Measurements from ENCODE around the gene PTPRA. TPM values are rescaled to one million over a fixed set of nuclear protein-coding genes. Genes with fewer than 3 reads are reported as not detected.

PTPRA gene
- total RNA-seq, 1 donor = 45.0 TPM

Other genes starting within 250 kb of the PTPRA start
- 183 TPM for gene NOP56, start 220.8 kb upstream of the PTPRA start, total RNA-seq
- 130 TPM for gene IDH3B, start 209.3 kb upstream of the PTPRA start, total RNA-seq
- gene EBF4, start 180.7 kb upstream of the PTPRA start, total RNA-seq = 6.2 TPM
- gene CPXM1, start 72.9 kb upstream of the PTPRA start, total RNA-seq = 150 TPM
- not detected for gene C20orf141, start 58.5 kb upstream of the PTPRA start, total RNA-seq
- gene TMEM239, start 57.1 kb upstream of the PTPRA start, total RNA-seq = not detected
- gene PCED1A, start 32.8 kb upstream of the PTPRA start, total RNA-seq = 64.9 TPM
- 58.2 TPM for gene VPS16, start 32.7 kb upstream of the PTPRA start, total RNA-seq
- gene GNRH2, start 170.1 kb downstream of the PTPRA start, total RNA-seq = 0.54 TPM
- gene MRPS26, start 172.6 kb downstream of the PTPRA start, total RNA-seq = 43.6 TPM
- gene OXT, start 198.1 kb downstream of the PTPRA start, total RNA-seq = 1.6 TPM
- 81.3 TPM for gene AVP, start 211.2 kb downstream of the PTPRA start, total RNA-seq